GM18520 (cell line): ENCODE measurements around the gene CWC22.
"Not testable (repeated sequence)": the region's sequence is repeated elsewhere in the genome, so short reads cannot be mapped to it uniquely, and the experiment has no call there.

Experiments used
- ATAC-seq: cut with Tn5 transposase; IDR thresholded peaks from one replicate; pipeline ENCODE4 v1.9.1; 2021; ENCODE audit not compliant: unreplicated experiment

The CWC22 gene

DNA sequence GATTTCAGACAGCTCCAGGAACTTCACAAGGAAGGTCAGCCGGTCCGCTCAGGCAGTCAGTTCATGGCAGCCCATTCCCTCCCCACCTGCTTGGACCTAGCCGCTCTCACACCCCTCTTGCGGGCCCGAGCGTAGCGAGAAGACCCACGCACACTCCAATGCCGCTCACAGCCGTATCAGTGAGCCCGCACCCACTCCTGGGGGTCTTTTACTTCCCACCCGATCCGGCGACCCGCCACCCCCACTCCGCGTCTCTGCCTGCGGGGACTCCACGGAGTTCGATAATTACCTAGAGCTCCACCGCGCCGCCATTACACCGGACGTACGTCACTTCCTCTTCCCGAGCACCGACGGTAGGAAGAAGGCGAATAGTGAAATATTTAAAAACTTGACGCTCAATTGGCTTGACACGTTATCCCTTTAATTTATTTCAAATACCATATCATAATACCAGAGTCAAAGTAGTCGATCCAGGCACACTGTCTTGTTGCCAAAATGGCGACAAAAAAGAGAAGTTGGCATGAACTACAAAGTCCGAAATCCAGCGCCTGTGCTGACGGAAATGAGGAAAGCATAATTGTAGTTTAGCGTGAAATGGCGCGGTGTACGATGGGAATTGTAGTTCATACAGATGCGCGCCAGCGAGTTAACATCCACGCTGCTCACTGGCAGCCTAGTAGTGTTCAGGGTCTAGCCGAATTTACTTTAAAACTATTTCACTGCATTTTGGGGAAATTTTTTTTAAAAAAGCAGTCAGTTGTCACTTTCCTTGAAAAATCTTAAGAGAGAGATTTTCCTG lies at the start of gene CWC22:
Gene CWC22 (minus strand): TSS at position 517 of the 799 bp plus-strand sequence. CDS start 13,956 bp downstream, outside the sequence.
- ATAC-seq, result peak; percentile 99

DNA sequence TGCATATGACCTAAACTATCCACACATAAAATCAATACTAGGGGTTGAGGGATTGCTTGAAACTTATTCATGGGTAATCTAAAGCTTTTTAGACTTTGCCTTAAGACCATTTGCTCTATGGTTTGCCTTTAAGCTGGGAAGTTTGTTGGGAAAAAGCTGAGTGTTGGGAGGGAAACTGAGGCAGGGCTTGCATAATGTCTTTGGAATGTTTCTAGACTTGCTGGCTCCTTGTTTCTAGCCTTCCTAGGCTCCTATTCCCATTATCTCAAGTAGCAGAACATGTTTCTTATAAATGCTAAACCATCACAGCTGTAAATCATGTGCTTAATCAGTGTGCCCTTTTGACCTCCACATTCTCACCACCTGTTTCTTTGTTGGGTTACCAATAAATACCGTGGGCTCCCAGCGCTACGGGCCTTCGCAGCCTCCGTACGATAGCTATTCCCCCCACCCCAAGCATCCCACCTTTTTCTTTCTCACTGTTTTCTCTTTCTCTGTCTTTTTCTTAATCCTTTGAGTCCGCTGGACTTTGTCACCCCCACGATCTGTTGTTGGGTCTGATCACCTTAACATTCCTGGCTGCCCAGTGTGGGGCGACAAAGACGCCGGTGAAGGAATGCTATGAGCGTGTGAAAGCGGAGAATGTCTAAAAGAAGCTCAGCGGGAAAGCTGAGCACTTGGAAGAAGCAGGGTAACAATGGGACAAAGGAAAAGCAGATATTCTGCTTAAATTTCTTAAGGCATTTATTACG lies 49.4 kb upstream of the CWC22 start:
- no peak for ATAC-seq

DNA sequence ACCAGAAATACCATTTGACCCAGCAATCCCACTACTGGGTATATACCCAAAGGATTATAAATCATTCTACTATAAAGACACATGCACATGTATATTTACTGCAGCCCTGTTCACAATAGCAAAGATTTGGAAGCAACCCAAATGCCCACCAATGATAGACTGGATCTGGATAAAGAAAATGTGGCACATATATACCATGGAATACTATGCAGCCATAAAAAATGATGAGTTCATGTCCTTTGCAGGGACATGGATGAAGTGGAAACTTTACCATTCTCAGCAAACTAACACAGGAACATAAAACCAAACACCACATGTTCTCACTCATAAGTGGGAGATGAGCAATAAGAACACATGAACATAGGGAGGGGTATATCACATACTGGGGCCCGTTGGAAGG lies 47.5 kb upstream of the CWC22 start:
- ATAC-seq, result not testable (repeated sequence)

DNA sequence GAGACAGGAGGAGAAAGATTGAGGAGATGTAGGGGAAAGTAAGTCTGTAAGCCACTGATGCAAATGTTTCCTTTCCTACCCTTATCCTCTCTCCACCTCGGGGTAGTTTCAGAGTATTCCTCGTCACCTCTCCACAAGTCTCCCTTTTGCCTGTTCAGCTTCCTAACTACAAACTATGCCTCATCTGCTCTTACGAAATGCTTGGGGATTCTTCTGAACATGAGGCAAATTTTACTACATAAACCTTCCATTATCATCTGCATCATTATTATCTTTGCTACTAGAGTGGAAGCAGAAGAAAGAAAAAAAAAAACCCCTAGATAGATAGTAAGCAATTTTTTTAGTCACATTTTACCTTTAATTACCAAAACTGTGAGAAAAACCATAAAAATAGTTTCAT lies 43.1 kb upstream of the CWC22 start:
- no peak for ATAC-seq

DNA sequence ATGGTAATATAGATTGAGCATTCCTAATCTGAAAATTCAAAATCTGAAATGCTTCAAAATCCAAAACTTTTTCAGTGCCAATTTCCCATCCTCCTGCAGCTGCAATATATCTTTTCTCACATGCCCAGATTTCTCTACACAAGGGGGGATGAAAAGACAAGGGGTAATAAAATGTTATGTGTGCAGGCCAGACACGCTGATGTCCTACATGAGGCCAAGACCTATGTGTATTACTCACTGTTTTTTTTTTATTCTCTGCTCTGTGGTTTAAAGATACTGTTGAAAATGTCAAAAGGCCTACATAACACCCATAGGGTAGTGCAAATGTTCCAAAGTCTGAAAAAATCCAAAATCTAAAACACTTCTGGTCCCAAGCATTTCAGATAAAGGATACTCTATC lies 41.2 kb upstream of the CWC22 start:
- no peak for ATAC-seq

DNA sequence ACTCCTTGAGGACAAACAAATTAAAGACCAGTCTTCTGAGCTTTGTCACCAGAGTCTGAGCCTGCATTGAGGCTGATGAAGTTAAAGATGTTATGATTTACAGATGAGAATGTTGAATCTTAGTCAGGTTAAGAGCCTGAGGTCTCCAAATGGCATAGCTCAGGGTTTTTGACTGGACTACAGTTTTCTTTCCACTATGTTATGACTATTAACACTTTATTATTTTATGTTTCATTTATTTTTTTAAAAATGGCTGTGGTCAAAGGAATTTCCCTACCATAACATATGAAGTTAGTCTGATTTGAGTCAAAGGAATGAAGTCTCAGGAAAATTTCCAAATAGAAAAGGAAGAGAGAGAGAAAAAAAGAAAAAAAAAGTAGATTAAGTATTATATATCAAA lies 39.7 kb upstream of the CWC22 start:
- no peak for ATAC-seq

DNA sequence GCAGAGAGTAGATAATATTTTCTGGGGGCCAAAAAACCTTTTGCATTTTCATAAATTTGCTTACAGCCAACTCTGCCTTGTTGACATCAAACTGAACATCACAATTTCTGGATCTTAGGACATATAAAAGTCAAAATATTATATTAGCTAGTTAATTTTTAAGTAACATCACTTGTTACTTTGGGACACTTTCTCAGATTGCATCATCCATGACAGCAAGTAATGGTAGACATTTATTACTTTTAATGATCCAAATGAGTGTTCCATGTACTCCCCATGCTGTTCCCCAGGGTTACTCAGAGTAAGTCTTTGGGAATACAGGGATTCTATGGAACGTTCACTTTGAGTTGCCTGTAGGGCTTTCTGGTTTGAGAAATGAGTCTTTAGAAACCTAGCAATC lies 39.1 kb upstream of the CWC22 start:
- no peak for ATAC-seq

DNA sequence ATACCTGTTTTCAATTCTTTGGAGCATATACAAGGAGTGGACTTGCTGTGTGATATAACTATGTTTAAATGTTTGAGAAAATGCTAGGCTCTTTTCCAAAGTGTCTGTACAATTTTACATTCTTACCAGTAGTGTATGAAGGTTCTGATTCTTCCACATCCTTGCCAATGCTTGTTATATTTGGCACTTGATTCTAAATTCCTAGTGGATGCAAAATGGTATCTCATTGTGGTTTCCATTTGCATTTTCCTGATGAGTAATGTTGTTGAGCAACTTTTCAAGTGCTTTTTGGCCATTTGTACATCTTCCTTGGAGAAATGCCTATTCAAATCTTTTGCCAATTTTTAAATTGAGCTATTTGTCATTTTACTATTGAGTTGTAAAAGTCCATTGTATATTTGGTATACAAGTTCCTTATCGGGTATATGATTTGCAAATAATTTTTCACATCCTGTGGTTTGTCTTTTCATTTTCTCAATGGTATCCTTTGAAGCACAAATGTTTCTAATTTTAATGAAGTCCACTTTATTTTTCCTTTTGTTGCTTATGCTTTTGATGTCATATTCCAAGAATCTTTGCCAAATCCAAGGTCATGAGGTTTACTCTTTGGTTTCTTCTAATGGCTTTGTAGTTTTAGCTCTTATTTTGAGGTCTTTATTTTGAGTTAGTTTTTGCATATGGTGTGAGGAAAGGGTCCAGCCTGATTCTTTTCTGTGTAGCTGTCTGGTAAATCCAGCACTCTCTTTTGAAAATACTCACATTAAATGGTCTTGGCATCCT lies 33.2 kb upstream of the CWC22 start:
- ATAC-seq, result no peak

DNA sequence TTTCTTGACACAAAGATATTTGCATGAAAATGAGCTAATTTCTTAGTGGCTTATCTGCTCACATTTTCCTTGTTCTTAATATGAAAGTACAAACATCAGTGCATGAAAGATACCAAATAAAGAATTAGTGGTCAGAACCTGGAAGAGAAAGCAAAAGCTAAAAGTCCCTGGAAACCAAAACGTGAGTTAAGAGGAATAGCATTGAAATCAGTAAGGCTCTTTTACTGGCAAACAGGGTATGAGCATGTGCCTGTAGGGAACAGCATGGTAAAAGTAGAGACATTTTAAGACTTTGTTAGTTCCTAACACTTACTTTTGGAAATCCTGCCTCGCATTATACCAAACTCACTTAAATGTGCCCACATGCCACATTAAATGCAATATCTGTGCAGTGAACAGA lies 31.9 kb upstream of the CWC22 start:
- no peak for ATAC-seq

DNA sequence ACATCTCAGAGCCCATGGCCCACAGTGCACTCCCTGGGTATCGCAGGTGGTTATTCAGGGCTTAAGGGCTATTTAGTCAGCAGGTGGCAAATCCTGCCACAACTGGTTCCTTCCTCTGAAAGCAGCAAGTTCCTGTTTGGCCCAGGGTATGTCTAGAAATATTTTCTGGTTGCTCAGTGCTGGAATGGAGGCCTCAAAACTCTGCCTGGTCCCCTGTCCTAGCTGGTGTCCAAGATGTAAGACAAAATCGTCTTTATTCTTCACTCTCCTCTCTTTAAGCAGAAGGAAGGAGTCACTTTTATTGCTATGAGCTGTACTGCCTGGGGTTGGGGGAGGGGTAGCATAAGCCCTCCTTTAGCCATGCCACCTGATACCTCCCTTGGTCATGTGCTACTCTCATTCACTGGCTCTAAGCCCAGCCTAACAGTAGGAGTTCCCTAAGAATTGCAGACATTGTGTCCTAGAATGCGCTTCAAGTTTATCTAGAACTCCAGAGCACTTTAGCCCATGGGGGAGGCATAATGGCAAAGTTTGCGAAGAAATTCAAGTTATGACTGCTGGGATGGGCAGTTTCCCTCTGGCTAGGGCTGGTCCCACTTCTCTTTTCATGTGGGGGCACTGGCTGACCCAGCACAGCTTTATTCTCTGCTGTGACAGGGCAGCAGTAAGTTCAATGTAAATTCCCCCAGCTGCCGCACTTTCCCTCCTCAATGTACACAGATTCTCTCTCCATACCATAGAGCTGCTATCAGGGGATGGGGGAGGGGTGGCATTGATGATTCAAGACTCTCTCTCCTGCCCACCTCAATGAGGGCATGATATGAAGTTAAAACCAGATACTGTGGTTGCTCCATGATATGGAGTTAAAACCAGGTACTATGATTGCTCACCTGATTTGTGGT lies 27.1 kb upstream of the CWC22 start:
- ATAC-seq, result no peak

DNA sequence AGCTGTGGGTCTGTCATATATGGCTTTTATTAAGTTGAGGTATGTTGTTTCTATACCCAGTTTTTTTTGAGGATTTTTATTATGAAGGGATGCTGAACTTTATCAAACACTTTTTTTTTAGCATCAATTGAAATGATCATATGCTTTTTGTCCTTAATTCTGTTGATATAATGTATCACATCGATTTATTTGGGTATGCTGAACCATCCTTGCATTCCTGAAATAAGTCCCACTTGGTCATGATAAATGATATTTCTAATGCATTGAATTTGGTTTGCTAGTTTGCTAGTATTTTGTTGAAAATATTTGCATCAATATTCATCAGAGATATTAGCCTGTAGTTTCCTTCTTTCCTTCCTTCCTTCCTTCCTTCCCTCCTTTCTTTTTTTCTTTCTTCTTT lies 22.5 kb upstream of the CWC22 start:
- ATAC-seq, result no peak

DNA sequence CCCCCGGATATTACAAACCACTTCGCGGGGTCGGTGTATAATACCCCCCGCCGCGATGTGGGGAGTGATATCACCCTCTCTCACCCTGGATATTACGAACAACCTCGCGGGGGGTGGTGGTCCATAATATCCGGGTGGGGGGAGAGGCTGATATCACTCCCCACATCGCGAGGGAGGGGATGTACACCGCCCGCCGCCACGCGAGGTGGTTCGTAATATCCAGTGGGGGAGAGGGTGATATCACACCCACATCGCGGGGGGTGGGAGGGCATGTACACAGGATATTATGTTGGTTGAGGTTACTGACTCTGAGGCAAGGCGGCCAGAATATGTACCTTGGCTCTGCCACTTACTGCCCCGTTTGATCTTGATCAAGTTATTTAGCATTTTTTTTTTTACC lies 14.8 kb upstream of the CWC22 start:
- ATAC-seq, result no peak

DNA sequence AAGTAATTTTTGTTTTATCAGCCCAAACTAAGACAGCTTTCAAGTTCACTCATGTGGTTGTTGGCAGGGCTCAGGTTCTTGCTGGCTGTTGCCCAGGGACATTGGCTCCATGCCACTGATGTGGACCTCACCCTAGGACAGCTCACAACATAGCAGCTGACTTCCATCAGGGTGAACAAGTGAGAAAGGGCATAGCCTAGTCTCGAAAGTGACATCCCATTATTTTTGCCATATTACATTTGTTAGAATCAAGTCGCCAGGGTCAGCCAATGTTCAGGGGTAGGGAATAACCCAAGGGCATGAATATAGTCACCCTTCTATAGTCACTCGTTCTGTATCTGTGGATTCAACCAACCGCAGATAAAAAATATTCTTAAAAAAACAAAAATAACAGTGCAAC lies 10.7 kb upstream of the CWC22 start:
- ATAC-seq, result no peak

DNA sequence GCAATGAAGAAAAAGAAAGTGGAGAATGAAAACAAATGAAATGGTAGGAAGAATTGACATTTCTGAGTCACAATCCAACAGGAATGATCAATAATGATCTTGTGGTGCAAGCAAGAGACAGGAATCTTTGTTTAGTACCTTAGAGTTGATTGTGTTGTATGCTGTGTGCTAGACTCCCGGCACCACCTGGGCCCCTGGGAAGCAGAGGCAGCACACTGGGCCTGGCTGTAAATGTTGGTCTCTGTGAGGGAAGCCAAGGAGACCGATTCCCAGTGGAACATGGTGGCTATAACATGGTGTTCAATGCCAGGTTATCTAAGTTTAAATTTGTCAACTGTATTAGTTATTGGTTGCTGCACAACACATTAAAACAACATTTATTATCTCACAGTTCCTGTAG lies 9.8 kb upstream of the CWC22 start:
- no peak for ATAC-seq

DNA sequence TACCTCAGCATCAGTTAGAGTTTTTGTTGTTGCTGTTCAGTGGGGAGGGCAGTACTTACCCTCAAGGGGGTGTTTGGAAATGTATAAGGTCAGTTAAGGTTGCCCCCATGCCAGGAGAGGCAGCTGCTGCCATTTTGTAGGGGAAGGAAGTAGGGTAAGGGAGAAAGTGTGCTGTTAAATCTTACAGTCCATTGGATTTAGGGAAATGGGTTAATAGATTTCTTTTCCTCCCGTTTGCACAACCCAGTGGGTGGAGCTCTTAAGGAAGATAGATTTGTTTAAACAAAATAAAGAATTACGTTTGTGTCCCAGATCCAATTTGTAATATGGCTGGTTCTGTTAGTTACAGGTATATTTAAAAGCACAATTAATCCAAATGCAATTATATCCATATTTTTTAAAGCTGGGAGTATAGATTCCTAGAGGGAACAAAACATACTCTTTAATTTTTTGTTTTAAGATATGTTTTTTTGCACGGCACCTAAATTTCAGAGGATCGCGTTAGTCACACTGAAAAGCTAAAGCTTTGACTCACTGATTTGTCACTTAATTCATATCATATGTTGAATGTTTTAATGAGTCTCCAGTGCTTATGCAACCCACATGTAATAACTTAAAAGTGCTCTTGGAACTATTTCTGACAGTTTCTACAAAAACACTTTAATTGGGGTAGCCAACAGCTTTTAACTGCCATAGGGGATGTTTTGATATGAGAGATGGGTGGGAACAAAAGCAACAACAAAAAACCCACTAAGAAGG lies 9.0 kb upstream of the CWC22 start:
- ATAC-seq, result no peak

DNA sequence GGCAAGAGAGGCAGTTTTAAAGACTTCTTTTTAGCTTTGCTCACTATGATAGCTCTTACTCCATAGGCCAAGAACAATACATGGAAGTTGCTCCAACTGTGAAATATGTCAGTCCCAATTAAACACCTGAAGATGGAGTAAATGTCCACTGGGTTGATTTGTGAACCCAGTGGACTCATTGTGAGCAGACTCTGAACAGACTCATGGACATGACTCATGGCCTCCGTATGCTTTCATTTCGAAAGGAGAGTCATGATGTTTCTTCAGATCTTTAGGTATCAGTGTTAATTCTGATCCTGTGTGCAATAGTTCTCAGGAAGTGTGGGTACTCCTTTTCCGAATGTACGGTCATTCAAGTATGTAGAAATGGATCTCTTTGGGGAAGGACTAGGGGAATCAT lies 5.4 kb upstream of the CWC22 start:
- no peak for ATAC-seq

DNA sequence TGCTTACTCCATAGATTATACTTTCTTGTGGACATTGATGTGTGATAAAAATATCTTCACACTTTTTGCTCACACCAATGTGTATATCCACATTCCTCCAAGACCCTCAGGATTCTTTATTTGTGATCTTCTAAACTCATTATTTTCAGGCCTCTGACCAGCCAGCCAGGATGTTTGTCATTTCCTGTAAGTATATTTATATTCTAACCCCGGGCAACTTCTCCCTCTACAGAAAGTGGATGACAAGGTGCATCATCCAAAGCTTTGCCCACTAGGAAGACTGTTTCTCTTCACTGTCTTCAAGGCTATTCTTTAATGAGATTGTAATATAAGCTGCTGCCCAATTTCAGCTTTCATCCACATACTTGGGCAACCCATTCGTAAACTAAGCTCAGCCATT lies 3.6 kb upstream of the CWC22 start:
- no peak for ATAC-seq

DNA sequence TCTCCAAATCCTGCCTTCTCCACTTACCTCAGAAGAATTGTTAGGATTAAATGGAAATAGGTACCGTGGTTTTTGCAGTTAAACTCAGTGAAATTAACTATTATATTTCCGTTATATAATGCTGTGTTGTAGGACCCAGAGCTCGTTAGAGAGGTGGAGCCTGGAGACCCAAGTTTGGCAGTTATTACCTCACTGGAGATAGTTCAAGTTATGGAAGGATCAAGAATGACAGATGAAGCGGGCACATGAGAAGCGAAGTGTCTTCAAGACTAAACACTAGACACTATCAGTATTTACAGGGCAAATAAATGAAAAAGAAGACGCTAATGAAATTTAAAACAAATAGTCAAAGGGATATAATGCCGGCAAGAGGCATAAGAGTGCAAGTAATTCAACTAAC lies 866 bp downstream of the CWC22 start:
- no peak for ATAC-seq

DNA sequence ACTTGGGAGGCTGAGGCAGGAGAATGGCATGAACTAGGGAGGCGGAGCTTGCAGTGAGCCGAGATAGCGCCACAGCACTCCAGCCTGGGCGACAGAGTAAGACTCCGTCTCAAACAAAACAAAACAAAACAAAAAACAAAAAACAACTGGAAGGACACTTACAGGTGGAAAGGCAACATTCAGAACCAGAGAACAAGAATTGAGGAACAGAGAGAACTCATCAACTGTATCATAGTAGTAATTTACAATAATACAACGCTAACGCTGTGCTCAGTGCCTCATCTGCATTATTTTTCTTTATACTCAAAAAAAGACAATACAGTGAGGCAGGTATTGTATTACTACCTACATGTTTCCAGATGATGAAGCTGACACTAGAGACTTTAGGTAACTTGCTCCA lies 1.6 kb downstream of the CWC22 start:
- not testable (repeated sequence) for ATAC-seq

DNA sequence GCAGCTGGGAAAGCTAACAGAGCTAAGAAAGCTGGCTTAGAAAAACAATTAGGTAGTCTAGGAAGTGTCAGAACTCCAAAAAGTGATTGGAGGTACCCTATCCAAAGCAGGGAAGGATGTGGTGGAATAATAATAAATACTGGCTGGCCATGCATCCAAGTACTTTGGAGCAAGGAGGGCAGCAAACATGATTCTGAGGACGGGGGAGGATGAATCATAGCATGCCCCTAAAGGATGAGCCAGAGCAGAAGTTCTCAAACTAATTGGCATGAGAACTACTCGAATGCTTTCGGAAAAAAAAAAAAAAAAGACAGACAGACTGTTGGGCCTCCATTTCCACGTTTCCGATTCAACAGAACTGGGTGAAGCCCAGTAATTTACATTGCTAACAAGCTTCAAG lies 2.4 kb downstream of the CWC22 start:
- no peak for ATAC-seq
